Activated CD4-positive, alpha-beta T cell treated with anti-CD3 and anti-CD28 coated beads, Interleukin-2, amount 10 ng/mL, durations not matched to agents 24 days and 14 days (primary cell): Measurements from ENCODE around the gene NLRP9. TPM values are rescaled to one million over a fixed set of nuclear protein-coding genes. Genes with fewer than 3 reads are reported as not detected.

ENCODE experiments used
- total RNA-seq: library from RNA; stranded (reverse); gene quantifications from 2 replicates; pipeline ENCODE4 v1.2.3, GENCODE V29; 2022

The NLRP9 gene
- total RNA-seq, 1 donor from 2014 or later: not detected

Other genes starting within 250 kb of the NLRP9 start
- gene SSC5D, start 250.0 kb downstream of the NLRP9 start, total RNA-seq: 0.19 and 0.21 TPM in 2 replicates
- gene SBK2, start 201.3 kb downstream of the NLRP9 start, total RNA-seq: not detected in 2 replicates
- gene SBK3, start 192.9 kb downstream of the NLRP9 start, total RNA-seq: not detected in 2 replicates
- gene ZNF579, start 157.6 kb downstream of the NLRP9 start, total RNA-seq: 9.6 and 10.4 TPM in 2 replicates
- 20.4 and 21.4 TPM in 2 replicates for gene FIZ1, start 138.9 kb downstream of the NLRP9 start, total RNA-seq
- gene ZNF524, start 138.1 kb downstream of the NLRP9 start, total RNA-seq: 17.8 and 19.0 TPM in 2 replicates
- 12.2 and 12.5 TPM in 2 replicates for gene ZNF865, start 132.8 kb downstream of the NLRP9 start, total RNA-seq
- gene ZNF784, start 113.8 kb downstream of the NLRP9 start, total RNA-seq: 3.6 and 3.7 TPM in 2 replicates
- 38.3 and 39.1 TPM in 2 replicates for gene ZNF580, start 97.4 kb downstream of the NLRP9 start, total RNA-seq
- 32.7 and 33.0 TPM in 2 replicates for gene ZNF581, start 94.8 kb downstream of the NLRP9 start, total RNA-seq
- gene CCDC106, start 90.2 kb downstream of the NLRP9 start, total RNA-seq: 8.0 and 9.0 TPM in 2 replicates
- gene U2AF2, start 83.4 kb downstream of the NLRP9 start, total RNA-seq: 390 and 394 TPM in 2 replicates
- gene EPN1, start 63.2 kb downstream of the NLRP9 start, total RNA-seq: 44.7 and 45.4 TPM in 2 replicates
- gene RFPL4A, start 20.7 kb upstream of the NLRP9 start, total RNA-seq: not detected in 2 replicates
- gene RFPL4AL1, start 30.7 kb upstream of the NLRP9 start, total RNA-seq: not detected in 2 replicates
- not detected in 2 replicates for gene NLRP11, start 93.6 kb upstream of the NLRP9 start, total RNA-seq
- gene NLRP4, start 98.1 kb upstream of the NLRP9 start, total RNA-seq: not detected in 2 replicates
- not detected in 2 replicates for gene NLRP13, start 193.9 kb upstream of the NLRP9 start, total RNA-seq
- not detected in 2 replicates for gene NLRP8, start 209.4 kb upstream of the NLRP9 start, total RNA-seq
- gene NLRP5, start 248.4 kb upstream of the NLRP9 start, total RNA-seq: not detected in 2 replicates